Fibroblast of mammary gland (primary cell): ENCODE results near the gene RANBP1.

ENCODE experiments used
- DNase-seq: peaks from one replicate; pipeline ENCODE4 v3.0.0-alpha.2; 2010; ENCODE audit warnings: low read depth
- H3K4me3 ChIP-seq: 2 replicates; pipeline ENCODE4 v1.5.1; 2011; ENCODE audit warnings: low read depth, mild to moderate bottlenecking, low read length, moderate library complexity; ENCODE audit not compliant: control insufficient read depth
- TF ChIP-seq, protein P1 (sequence below): conservative IDR thresholded peaks from 2 replicates; pipeline ENCODE4 v1.5.1; 2011; ENCODE audit warnings: low read depth, low read length, inconsistent platforms; ENCODE audit not compliant: control insufficient read depth, insufficient read depth

The RANBP1 gene

DNA sequence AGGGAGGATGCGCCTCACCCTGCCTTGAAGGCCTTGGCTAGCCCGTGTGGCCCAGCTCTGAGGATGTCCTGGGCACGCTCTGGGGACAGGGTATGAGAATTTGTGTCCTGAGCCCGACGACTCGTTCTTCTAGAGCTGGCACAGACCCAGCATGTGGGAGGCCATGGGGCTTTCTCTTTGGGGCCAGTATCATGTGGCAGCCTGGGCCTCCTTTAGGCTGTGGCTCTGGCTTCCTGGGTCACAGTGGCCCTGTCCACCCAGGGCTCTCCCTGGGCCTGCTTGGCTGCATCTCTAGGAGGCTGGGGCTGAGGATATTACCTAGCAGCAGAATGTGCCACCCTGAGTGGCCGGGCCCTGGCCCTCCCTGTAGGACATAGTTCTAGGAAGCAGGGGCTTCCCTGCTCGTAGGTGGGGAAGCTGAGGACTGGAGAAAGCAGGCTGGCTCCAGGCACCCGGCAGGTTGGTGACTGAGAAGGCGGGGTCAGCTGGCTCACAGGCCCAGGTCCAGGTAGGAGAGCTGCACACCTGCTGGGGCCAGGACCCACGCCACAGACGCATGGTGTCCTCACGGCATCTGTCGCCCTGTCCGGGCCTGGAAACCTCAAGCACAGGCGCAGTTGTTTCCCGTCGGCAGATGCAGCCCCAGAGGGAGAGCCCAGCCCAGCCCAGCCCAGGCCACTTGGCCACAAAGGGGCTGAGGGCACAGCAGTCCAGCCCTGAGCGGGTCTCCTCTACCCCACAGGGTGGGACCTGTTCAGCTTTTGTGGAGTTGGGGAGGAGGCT lies 28.2 kb downstream of the RANBP1 start:
- no peak for DNase-seq
- H3K4me3 ChIP-seq, result no peak overlapping the region
- TF ChIP-seq, protein P1, sequence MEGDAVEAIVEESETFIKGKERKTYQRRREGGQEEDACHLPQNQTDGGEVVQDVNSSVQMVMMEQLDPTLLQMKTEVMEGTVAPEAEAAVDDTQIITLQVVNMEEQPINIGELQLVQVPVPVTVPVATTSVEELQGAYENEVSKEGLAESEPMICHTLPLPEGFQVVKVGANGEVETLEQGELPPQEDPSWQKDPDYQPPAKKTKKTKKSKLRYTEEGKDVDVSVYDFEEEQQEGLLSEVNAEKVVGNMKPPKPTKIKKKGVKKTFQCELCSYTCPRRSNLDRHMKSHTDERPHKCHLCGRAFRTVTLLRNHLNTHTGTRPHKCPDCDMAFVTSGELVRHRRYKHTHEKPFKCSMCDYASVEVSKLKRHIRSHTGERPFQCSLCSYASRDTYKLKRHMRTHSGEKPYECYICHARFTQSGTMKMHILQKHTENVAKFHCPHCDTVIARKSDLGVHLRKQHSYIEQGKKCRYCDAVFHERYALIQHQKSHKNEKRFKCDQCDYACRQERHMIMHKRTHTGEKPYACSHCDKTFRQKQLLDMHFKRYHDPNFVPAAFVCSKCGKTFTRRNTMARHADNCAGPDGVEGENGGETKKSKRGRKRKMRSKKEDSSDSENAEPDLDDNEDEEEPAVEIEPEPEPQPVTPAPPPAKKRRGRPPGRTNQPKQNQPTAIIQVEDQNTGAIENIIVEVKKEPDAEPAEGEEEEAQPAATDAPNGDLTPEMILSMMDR, result no peak

DNA sequence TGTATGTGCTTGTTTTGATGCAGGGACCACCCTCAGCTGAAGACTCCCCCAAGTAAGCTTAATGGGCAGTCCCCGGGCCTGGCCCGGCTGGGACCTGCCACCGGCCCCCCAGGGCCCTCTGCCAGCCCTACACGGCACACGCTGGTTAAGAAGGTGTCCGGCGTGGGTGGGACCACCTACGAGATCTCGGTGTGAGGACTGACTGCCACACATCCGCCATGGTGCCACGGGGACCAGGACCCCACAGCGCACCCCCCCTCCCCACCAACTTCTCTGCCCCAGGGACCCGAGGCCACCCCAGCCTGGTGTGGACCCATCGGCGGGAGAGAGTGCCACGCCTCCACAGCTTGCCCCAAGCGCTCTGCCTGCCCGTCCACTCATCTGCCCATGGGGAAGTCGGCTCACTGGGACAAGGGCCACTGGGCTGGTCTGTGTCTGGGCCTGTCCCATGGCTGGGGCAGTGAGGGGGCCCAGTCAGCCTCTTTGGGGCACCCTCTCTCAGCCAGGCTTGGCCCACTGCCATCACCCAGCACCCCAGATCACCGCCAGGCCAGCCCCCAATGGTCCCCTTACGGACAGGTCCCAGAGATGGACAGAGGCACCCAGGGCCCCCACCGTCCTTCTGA lies 29.4 kb downstream of the RANBP1 start:
- no peak for DNase-seq
- H3K4me3 ChIP-seq, result no peak overlapping the region
- TF ChIP-seq, protein P1, result no peak

DNA sequence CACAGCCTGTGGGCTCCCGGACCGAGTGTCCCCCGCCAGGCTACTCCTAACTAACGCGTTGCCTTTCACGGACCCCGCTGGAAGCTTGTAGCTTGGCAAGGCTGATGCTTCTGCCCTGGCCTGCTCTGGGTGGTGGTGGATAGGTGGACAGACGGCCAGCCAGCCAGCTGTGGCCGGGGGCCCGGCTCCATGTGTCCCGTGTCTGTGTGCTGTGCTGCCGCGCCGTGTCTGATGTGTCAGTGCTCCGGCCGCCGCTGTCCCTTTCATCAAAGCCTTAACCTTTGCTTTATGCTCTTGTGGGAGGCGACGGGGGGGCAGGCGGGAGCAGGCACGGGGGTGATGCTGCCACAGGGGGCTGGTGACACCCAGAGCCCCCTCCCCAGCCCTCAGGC lies 29.9 kb downstream of the RANBP1 start:
- H3K4me3 ChIP-seq, result no peak overlapping the region
- TF ChIP-seq, protein P1, result no peak
- DNase-seq, result no peak

DNA sequence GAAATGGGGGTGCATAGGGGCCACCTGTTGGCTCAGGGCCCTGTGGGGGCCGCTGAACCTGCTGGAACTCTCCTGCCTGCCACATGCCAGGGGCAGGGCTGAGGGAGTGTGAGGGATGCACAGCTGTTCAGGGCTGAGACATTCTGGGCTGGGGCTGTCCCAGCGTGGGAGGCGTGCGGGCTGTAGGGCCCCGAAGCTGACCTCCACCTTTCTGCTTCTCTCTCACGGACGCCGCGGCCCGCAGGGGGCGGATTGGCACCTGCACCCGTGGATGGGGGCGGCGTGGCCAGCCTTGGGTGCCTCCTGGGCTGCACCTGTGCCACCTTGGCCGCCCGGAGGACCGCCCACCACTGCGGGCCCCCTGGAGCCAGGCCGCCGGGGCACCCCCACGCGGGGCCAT lies 30.9 kb downstream of the RANBP1 start:
- no peak overlapping the region for H3K4me3 ChIP-seq
- no peak for DNase-seq
- TF ChIP-seq, protein P1, result no peak

DNA sequence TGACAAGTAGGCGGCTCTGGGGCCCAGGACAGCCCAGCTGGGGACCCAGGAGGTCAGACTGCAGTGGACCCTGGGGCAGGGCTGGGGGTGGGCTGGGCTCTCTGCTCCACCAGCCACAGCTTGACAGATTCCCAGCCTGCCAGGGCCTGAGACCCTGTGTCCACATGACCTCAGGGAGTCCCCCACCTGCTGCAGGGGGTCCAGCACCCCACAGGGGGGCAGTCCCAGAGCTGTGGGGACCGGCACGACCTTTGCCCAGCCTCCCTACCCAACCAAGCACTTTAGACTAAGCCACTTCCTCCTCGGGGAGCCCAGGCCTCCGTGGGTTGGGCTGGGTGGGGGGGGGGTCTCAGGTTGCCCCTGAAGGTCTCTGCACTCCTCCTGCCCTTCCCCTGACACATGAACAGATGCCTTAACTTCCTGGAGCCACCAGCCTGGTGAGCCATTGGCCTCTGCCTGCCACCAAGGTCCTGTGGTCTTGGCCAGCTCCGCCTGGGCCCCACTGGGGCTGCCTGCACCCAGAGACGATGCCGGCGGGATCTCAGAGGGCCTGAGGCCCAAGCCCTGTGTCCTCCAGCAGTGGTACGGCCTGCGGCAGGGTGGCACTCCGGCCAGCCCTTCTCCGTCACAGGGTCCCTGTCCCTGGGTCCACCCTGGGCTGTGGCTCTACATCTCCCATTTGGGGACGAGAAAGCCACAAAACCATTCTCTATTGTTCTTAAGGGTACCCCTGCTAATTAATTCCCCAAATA lies 31.5 kb downstream of the RANBP1 start:
- no peak overlapping the region for H3K4me3 ChIP-seq
- TF ChIP-seq, protein P1, result no peak
- no peak for DNase-seq

DNA sequence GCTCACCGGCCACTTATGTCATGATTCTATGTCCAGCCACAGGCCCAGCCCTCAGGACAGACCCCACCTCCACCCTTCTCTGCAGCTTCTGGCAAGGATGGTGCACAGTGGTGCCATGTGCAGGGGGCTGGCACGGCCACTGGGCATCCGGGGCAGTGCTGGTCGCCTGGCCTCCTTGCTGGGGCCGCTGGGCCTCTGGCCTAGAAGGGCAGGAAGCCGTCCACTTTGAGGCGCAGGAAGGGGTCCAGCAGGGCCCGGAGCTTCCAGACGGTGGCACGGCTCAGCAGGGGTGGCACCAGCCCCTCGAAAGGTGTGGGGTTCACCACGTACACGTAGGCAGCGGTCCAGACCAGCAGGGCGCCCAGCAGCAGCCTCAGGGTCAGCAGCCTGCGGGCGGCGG lies 32.5 kb downstream of the RANBP1 start:
- H3K4me3 ChIP-seq, result no peak overlapping the region
- no peak for DNase-seq
- TF ChIP-seq, protein P1, result no peak
